PC-9 (cell line): ENCODE results near the gene PICK1. TPM values are rescaled to one million over a fixed set of nuclear protein-coding genes. Genes with fewer than 3 reads are reported as not detected.

Source experiments
- BruUV-seq: library from RNA; stranded (reverse); fragments of 400-500 nt; replicated peaks from 2 replicates; lab custom pipeline; 2021; lab: Mats Ljungman, UMichigan
- CTCF ChIA-PET: fragments of 300-600 bp; sonication (Branson Sonifier 250); formaldehyde crosslinking; loops from one replicate; lab custom pipeline; 2022; ENCODE audit warnings: antibody characterized with exemption; lab: Charles Lee
- POLR2A ChIA-PET: fragments of 300-600 bp; sonication (Branson Sonifier 250); formaldehyde crosslinking; loops from one replicate; lab custom pipeline; 2022; ENCODE audit warnings: antibody characterized with exemption; ENCODE audit not compliant: unreplicated experiment; lab: Charles Lee
- DNase-seq, 2 experiments: peaks; one replicate each; pipeline versions ENCODE4 v3.0.0 to v3.0.0-alpha.2; 2015 to 2022; ENCODE audit warnings: mixed read lengths in 1 of 2
- H2AFZ ChIP-seq: fragments of 200-600 bp; sonication (generic); 2 replicates; pipeline ENCODE4 v1.8.1; 2017; ENCODE audit warnings: antibody characterized with exemption
- H3F3A ChIP-seq: fragments of 200-600 bp; sonication (generic); 2 replicates; pipeline ENCODE4 v1.8.1; 2017; ENCODE audit warnings: antibody characterized with exemption, mild to moderate bottlenecking, low read depth; ENCODE audit not compliant: insufficient read depth
- H3K27ac ChIP-seq: fragments of 200-600 bp; sonication (generic); 2 replicates; pipeline ENCODE4 v1.6.1; 2016; ENCODE audit warnings: mixed run types
- H3K27me3 ChIP-seq: fragments of 200-600 bp; sonication (generic); 2 replicates; pipeline ENCODE4 v1.6.1; 2016; ENCODE audit warnings: low read depth, mixed run types; ENCODE audit not compliant: insufficient read depth
- H3K36me3 ChIP-seq: fragments of 200-600 bp; sonication (generic); 2 replicates; pipeline ENCODE4 v1.6.1; 2016; ENCODE audit warnings: low read depth, mixed run types
- H3K4me1 ChIP-seq: fragments of 200-600 bp; sonication (generic); replicated peaks from 2 replicates; pipeline ENCODE4 v1.6.1; 2016; ENCODE audit warnings: mixed run types; ENCODE audit not compliant: insufficient read depth
- H3K4me2 ChIP-seq: fragments of 200-600 bp; sonication (generic); 2 replicates; pipeline ENCODE4 v1.6.1; 2017; ENCODE audit warnings: mixed run types
- H3K4me3 ChIP-seq: fragments of 200-600 bp; sonication (generic); 2 replicates; pipeline ENCODE4 v1.6.1; 2016; ENCODE audit warnings: mixed run types
- H3K79me2 ChIP-seq: fragments of 200-600 bp; sonication (generic); 2 replicates; pipeline ENCODE4 v1.6.1; 2017; ENCODE audit warnings: low read depth, mixed run types
- H3K9me2 ChIP-seq: fragments of 200-600 bp; sonication (generic); 2 replicates; pipeline ENCODE4 v1.8.1; 2017; ENCODE audit warnings: mild to moderate bottlenecking; ENCODE audit not compliant: insufficient read depth
- H3K9me3 ChIP-seq: fragments of 200-600 bp; sonication (generic); 2 replicates; pipeline ENCODE4 v1.8.1; 2016; ENCODE audit warnings: low read depth; ENCODE audit not compliant: insufficient read depth
- H4K20me1 ChIP-seq: fragments of 200-600 bp; sonication (generic); 2 replicates; pipeline ENCODE4 v1.8.1; 2017; ENCODE audit not compliant: insufficient read depth
- EZH2 ChIP-seq: fragments of 200-600 bp; sonication (generic); IDR thresholded peaks from 2 replicates; pipeline ENCODE4 v1.8.0; 2017; ENCODE audit warnings: antibody characterized with exemption, low read depth
- intact Hi-C: fragments of 100-400 bp; cut with micrococcal nuclease; formaldehyde crosslinking; loops from one replicate; pipeline ENCODE4 v1.10.0; 2022; ENCODE audit not compliant: unreplicated experiment
- total RNA-seq: library from RNA; stranded (reverse); gene quantifications from 2 replicates; pipeline ENCODE4 v1.2.3, GENCODE V29; 2021
- TF ChIP-seq, protein P1 (sequence below): fragments of 200-600 bp; sonication (generic); conservative IDR thresholded peaks from 2 replicates; pipeline ENCODE4 v1.6.1; 2017; ENCODE audit warnings: mixed run types, antibody characterized with exemption, mild to moderate bottlenecking, moderate library complexity

Gene PICK1
- total RNA-seq, 1 experiment from 2014 or later = 55.9 TPM

DNA sequence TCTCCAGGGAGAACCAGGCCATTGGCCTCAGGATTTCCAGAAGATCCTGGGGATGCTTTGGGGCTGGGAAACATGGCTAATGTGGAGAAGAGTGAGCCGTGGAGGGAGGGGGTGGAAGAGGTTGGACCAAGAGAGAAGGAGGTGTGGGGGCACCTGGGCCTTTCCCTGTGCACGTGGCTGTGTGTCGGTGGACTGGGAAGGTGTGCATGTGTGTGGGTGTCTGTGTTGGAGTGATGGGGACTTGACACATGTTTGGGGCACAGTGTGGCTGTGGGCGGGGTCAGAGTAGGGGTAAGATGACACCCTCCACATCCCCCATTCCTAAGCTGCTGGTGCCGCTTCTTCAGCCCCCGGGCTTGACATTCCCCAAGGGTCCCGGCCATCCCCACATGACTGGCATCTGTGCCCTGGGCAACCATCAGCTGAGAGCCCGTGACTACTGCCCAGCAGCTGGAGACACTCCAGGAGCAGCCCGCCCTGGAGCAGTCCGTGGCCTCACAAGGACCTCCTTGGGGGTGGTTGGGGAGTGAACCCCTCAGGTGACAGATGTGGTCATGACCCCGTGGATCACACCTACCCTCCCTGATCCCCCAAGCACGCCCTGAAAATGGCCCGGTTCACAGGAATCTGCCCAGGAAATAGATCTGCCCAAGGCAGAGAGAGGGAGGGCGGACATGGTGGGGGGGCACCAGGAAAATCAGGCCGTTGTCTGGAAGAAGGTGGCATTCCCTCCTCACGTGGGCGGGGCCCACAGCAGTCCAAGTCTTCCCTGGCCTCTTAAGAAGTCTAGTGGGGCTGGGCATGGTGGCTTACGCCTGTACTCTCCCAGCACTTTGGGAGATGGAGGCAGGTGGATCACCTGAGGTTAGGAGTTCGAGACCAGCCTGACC, 38.0 kb upstream of the PICK1 start:
- TF ChIP-seq EZH2 = no peak
- TF ChIP-seq, protein P1, sequence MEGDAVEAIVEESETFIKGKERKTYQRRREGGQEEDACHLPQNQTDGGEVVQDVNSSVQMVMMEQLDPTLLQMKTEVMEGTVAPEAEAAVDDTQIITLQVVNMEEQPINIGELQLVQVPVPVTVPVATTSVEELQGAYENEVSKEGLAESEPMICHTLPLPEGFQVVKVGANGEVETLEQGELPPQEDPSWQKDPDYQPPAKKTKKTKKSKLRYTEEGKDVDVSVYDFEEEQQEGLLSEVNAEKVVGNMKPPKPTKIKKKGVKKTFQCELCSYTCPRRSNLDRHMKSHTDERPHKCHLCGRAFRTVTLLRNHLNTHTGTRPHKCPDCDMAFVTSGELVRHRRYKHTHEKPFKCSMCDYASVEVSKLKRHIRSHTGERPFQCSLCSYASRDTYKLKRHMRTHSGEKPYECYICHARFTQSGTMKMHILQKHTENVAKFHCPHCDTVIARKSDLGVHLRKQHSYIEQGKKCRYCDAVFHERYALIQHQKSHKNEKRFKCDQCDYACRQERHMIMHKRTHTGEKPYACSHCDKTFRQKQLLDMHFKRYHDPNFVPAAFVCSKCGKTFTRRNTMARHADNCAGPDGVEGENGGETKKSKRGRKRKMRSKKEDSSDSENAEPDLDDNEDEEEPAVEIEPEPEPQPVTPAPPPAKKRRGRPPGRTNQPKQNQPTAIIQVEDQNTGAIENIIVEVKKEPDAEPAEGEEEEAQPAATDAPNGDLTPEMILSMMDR = no peak
- no TSS peak for BruUV-seq

DNA sequence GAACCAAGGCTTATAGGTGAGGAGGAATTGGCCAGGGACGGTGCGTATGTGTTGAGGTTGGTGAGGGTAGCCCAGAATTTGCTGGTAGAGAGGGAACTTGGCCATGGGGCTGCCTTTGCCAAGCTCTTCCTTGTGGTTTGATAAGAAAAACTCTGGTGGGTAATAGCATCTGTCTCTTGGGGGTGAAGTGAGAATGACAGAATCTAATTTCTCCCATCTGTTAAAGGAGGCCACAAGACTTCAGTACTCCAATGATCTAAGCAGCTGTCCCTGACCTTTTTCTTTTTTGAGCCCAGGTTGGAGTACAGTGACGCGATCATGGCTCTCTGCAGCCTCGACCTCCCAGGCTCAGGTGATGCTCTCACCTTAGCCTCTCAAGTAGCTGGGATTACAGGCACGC, 36.0 kb upstream of the PICK1 start:
- TF ChIP-seq EZH2 = no peak
- TF ChIP-seq, protein P1 = no peak
- Histone ChIP-seq H3K9me3 (no peaks in the 10 kb centered on the region), H3K4me3 (no peak overlapping the region), H3K79me2 (no peaks in the 10 kb centered on the region), H3K27ac (no peak overlapping the region), H4K20me1 (no peaks in the 10 kb centered on the region), H3K27me3 (peaks cover 18% of the 10 kb centered on the region; the same call in 1 of the 2 replicates), H3K4me2 (no peak overlapping the region), H3K36me3 (no peaks in the 10 kb centered on the region), H3K4me1 (no peaks in the 10 kb centered on the region), H3F3A (no peaks in the 10 kb centered on the region), H3K9me2 (no peaks in the 10 kb centered on the region), H2AFZ (no peak overlapping the region)
- POLR2A ChIA-PET = no interaction called here
- BruUV-seq = no TSS peak
- CTCF ChIA-PET = no interaction called here
- no peak for DNase-seq
- intact Hi-C loops = no loop called here

More for the DNA sequence above, 38.0 kb upstream of the PICK1 start:
- no peak for DNase-seq
- Histone ChIP-seq H3K79me2 (no peaks in the 10 kb centered on the region), H2AFZ (no peak overlapping the region), H3K4me3 (no peak overlapping the region), H3F3A (no peaks in the 10 kb centered on the region), H3K27ac (no peak overlapping the region), H3K36me3 (no peaks in the 10 kb centered on the region), H3K9me2 (no peaks in the 10 kb centered on the region), H3K9me3 (no peaks in the 10 kb centered on the region; the same call in 1 of the 2 replicates), H3K27me3 (peaks cover under 1% of the 10 kb centered on the region; the same call in 1 of the 2 replicates), H4K20me1 (no peaks in the 10 kb centered on the region), H3K4me2 (no peak overlapping the region), H3K4me1 (no peaks in the 10 kb centered on the region)
- ChIA-PET CTCF (interaction anchor here (0.7 kb wide), 1 partner anchor 1156 kb away, joined by 6 read pairs; no protein-coding TSS in a partner anchor), POLR2A (no interaction called here)
- intact Hi-C loops = no loop called here

DNA sequence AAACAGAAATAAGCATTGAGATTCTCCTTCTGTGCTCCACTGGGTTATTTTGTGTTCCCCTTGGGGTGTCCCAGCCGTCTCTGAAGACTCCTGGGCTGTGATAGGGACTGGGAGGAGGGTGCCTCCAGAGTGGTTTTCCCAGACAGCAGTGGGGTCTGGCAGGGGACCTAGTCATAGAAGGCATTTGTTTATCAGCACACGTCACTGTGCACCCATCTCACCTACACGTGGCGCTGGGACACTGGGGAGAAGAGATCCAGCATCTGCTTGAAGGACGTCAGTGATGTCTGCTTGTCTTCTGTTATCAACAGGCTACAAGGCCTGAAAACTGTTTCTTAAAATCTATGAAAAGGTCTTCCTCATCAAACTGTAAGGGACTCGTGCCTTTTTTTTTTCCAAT, 34.2 kb upstream of the PICK1 start:
- peaks cover 20% of the 10 kb centered on the region; the same call in 1 of the 2 replicates for H3K27me3 ChIP-seq
- no peaks in the 10 kb centered on the region for H3K9me2 ChIP-seq
- intact Hi-C loops = no loop called here
- H3K4me3 ChIP-seq = no peak overlapping the region
- no peak overlapping the region for H3K27ac ChIP-seq
- H2AFZ ChIP-seq = no peak overlapping the region
- no TSS peak for BruUV-seq
- ChIA-PET POLR2A (no interaction called here), CTCF (no interaction called here)
- no peaks in the 10 kb centered on the region for H3K36me3 ChIP-seq
- no peaks in the 10 kb centered on the region for H3F3A ChIP-seq
- no peaks in the 10 kb centered on the region for H3K79me2 ChIP-seq
- H3K4me2 ChIP-seq = no peak overlapping the region
- DNase-seq = no peak
- no peaks in the 10 kb centered on the region for H3K4me1 ChIP-seq
- no peak for TF ChIP-seq EZH2
- TF ChIP-seq, protein P1 = no peak
- no peaks in the 10 kb centered on the region for H3K9me3 ChIP-seq
- no peaks in the 10 kb centered on the region for H4K20me1 ChIP-seq
